AG04449 (cell line): ENCODE results near the gene CDK19.

ENCODE experiments used
- CTCF ChIA-PET: fragments of 350-600 bp; formaldehyde crosslinking; extraction: SDS; loops from one replicate; lab custom pipeline; 2021; ENCODE audit warnings: antibody characterized with exemption; lab: Yijun Ruan, JAX
- POLR2A ChIA-PET: fragments of 400-600, 350-600 bp; formaldehyde crosslinking; extraction: SDS; loops from one replicate; lab custom pipeline; 2020; ENCODE audit warnings: antibody characterized with exemption, inconsistent platforms; lab: Yijun Ruan, JAX
- DNase-seq: peaks from one replicate; pipeline ENCODE4 v3.0.0-alpha.2; 2010; ENCODE audit warnings: low read depth, low spot score
- H3K4me3 ChIP-seq: 2 replicates; pipeline ENCODE4 v1.5.1; 2011; ENCODE audit warnings: low read depth, mild to moderate bottlenecking, control low read depth, low read length
- TF ChIP-seq, protein P1 (sequence below): IDR thresholded peaks from one replicate; pipeline ENCODE4 v1.5.1; 2011; ENCODE audit warnings: mild to moderate bottlenecking, moderate library complexity, low read length, control low read depth, inconsistent platforms; ENCODE audit not compliant: insufficient read depth; ENCODE audit errors: missing control alignments

Gene CDK19

DNA sequence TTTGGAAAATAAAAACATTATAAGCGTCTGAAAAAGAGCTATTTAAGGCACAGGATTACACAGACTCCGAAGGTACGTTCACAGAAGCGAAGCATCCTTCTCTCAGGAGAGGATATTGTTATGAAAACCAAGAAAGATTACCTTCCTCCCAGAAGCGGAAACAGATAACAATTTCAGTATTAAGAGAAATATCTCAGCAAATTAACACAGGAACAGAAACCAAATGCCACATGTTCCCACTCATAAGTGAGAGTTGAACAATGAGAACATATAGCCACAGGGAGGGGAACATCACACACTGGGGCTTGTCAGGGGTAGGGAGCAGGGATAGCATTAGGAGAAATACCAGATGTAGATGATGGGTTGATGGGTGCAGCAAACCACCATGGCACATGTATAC is 109.7 kb downstream of the CDK19 start:
- DNase-seq: no peak
- ChIA-PET POLR2A (no interaction called here), CTCF (interaction anchor here (1.4 kb wide), 1 partner anchor 244 kb away, joined by 6 read pairs; no protein-coding TSS in a partner anchor)
- TF ChIP-seq, protein P1, sequence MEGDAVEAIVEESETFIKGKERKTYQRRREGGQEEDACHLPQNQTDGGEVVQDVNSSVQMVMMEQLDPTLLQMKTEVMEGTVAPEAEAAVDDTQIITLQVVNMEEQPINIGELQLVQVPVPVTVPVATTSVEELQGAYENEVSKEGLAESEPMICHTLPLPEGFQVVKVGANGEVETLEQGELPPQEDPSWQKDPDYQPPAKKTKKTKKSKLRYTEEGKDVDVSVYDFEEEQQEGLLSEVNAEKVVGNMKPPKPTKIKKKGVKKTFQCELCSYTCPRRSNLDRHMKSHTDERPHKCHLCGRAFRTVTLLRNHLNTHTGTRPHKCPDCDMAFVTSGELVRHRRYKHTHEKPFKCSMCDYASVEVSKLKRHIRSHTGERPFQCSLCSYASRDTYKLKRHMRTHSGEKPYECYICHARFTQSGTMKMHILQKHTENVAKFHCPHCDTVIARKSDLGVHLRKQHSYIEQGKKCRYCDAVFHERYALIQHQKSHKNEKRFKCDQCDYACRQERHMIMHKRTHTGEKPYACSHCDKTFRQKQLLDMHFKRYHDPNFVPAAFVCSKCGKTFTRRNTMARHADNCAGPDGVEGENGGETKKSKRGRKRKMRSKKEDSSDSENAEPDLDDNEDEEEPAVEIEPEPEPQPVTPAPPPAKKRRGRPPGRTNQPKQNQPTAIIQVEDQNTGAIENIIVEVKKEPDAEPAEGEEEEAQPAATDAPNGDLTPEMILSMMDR: no peak
- no peak overlapping the region for H3K4me3 ChIP-seq

DNA sequence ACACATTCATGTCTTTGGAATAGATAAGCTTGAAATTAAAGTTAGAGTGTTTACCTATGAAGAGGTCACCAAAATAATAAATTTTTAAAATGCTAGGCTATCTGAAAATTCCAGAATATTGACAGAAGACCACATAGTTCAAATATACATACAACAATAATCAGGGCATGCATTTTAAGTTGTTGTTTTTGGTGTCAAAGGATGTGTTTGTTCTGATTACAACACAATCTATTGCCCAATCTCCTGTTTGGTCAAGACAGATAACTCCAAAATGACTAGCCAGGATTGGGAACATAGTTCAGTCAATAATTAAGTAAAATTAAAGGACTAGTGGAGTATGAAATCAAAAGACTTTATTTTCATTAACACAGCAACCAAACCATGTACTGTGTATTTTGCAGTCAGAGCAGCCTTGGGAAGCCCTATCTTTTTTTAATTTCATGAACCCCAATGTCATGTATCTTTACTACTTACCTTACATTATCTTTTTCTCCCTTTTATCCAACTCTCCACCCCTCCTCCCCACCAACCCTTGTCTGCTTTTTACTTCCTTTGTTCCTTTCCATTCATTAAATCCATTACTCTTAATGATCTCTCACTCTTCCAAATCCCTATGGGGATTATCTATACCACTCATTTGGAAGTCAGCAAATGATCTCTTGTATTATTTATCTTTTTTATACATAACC is 111.2 kb downstream of the CDK19 start:
- DNase-seq: no peak
- CTCF ChIA-PET: no interaction called here
- no peak overlapping the region for H3K4me3 ChIP-seq
- POLR2A ChIA-PET: no interaction called here
- TF ChIP-seq, protein P1: no peak

GRCh38 chr6:110703010-110703905 is 112.0 kb downstream of the CDK19 start:
- CTCF ChIA-PET: interaction anchor here (1.4 kb wide), 1 partner anchor 9 kb away, joined by 3 read pairs; no protein-coding TSS in a partner anchor
- TF ChIP-seq, protein P1: no peak
- DNase-seq: no peak
- H3K4me3 ChIP-seq: no peak overlapping the region
- POLR2A ChIA-PET: no interaction called here

DNA sequence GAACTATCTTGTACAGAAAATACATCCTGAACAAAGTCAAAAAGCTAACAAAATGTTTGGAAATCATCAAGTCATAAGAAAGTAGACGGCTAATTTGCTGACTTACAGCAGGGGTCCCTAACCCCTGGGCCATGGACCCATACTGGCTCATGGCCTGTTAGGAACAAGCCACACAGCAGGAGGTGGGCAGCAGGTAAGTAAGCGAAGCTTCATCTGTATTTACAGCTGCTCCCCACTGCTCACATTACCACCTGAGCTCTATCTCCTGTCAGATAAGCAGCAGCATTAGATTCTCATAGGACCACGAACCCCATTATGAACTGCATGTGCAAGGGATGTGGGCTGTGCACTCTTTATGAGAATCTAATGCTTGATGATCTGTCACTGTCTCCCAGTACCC is 115.5 kb downstream of the CDK19 start:
- H3K4me3 ChIP-seq: no peak overlapping the region
- ChIA-PET POLR2A (interaction anchor here (0.9 kb wide), 1 partner anchor 175 kb away, joined by 3 read pairs; the partner anchor contains the start of gene AMD1), CTCF (interaction anchor here (1.3 to 2.0 kb wide), 3 partner anchors 9 to 17 kb away, joined by 3 to 10 read pairs (median 4); no protein-coding TSS in a partner anchor)
- TF ChIP-seq, protein P1: no peak
- no peak for DNase-seq

- TF ChIP-seq, protein P1: no peak
- ChIA-PET CTCF (interaction anchor here (1.9 kb wide), 1 partner anchor 11 kb away, joined by 9 read pairs; no protein-coding TSS in a partner anchor), POLR2A (no interaction called here)
- H3K4me3 ChIP-seq: no peak overlapping the region
- no peak for DNase-seq
Measured at GRCh38 chr6:110693994-110694393, 121.3 kb downstream of the CDK19 start.
